ENCODE data around the gene CBLL2. TPM values are rescaled to one million over a fixed set of nuclear protein-coding genes. Genes with fewer than 3 reads are reported as not detected.

Gene CBLL2, protein sequence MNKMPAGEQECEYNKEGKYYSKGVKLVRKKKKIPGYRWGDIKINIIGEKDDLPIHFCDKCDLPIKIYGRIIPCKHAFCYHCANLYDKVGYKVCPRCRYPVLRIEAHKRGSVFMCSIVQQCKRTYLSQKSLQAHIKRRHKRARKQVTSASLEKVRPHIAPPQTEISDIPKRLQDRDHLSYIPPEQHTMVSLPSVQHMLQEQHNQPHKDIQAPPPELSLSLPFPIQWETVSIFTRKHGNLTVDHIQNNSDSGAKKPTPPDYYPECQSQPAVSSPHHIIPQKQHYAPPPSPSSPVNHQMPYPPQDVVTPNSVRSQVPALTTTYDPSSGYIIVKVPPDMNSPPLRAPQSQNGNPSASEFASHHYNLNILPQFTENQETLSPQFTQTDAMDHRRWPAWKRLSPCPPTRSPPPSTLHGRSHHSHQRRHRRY
- total RNA-seq = 0.05 TPM in 1 of 2 replicates, not detected in the other

DNA sequence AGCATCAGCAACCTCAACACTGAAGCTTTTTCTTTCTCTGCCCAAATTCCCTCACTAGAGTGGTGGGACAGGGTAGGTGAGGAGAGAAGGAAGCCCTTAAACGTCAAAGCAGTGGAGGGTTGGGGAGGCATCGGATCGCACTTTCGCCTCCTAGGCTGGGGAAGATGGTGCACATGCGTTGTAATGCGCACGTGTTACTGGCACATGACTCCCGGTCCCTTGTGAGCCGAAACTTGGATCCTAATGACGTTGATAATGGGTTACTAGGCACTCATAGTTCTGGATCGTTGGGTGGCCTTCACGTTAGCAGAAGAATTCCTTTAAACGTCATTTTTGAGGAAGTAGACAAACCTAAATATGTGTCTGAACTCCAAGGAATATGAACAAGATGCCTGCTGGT, at the start of gene CBLL2:
Gene CBLL2 (plus strand): TSS at position 301 of the 400 bp plus-strand sequence. CDS start 79 bp downstream, at position 380.

Other genes with a start within 250 kb of the CBLL2 start
- under 0.01 and 0.37 TPM in 2 replicates for gene PHEX, start 240.6 kb upstream of the CBLL2 start, total RNA-seq